ENCODE results near the gene TAGLN2.

The TAGLN2 gene

DNA sequence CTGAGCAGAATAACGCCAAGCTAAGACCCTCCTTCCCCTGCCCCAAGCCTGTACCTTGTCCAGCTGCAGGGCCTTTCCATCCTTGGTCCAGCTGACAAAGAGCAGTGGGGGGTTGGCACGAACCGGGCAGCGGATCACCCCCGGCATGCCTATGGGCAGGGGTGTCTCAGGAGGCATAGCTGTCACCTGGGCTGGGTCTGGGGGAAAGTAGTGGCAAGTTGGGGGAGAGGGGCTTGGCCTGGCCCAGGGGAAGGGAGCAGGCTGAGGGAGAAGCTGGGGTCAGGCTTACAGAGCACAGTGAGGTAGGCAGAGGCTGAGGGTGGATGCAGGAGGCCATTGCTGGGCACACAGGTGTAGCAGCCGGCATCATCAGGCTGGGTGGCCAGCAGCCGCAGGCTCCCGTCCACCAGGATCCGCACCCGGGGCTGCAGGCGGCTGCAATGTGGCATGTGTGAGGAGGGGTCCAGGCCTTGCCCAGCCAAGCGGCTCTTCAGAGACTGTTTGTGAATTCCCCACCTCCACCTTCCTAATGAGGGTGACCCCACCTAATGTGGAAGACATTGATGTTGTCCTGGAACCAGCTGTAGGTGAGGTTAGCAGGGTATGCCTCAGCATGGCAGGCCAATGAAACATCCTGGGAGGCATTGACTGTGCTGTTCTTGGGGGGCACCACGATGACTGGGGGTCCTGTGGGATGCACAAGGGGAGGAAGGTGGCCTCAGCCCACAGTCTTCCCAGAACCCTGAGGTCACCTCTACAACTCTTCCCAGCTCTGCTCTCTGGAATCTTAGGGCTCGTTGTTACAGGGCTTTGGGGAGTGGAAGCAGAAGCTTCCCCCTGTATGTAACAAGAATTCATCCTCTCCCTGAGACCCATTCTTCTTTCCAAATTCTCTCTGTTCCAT lies 9.1 kb upstream of the TAGLN2 start:
- Histone ChIP-seq H3K4me1 (ENCODE audit: control insufficient read depth, insufficient read depth, low read length) (peaks cover 8% of the 10 kb centered on the region), H3K27me3 (ENCODE audit: control insufficient read depth in 1 of 2, insufficient read depth in 2 of 2, low read length in 2 of 2) (peaks cover 3 to 10% of the 10 kb centered on the region in 2 donors), H3K4me3 (ENCODE audit: low read length in 2 of 2) (no peak overlapping the region), H3K9ac (ENCODE audit: low read length in 2 of 2) (no peak overlapping the region), H3K36me3 (ENCODE audit: control insufficient read depth in 2 of 2, insufficient read depth in 2 of 2, low read length in 2 of 2) (no peaks in the 10 kb centered on the region), H3K27ac (ENCODE audit: low read length) (no peak overlapping the region), H3K9me3 (ENCODE audit: control insufficient read depth in 2 of 2, low read length in 2 of 2) (no peaks in the 10 kb centered on the region)

DNA sequence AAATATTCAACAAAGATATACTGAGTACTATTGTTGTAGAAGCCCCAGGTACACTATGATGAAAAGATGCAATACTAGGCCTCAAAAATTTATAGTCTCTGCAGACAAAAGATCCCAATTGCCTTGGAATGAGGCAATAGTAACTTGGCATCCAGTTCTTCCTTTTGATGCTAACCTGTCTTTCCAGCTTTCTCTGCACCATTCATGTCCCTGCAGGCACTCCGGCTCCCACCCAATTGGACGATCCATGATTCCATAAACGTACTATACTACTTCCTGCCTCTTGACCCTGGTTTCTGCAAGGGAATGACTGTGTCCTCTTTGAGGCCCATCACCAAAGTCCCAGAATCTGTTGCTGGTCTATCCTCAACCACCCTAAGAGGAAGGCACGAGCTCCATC lies 8.0 kb upstream of the TAGLN2 start:
- H3K9ac ChIP-seq (ENCODE audit: low read length in 2 of 2), result no peak overlapping the region
- H3K9me3 ChIP-seq (ENCODE audit: control insufficient read depth in 2 of 2, low read length in 2 of 2), result no peaks in the 10 kb centered on the region
- H3K27me3 ChIP-seq (ENCODE audit: control insufficient read depth in 1 of 2, insufficient read depth in 2 of 2, low read length in 2 of 2), result peaks cover 3 to 6% of the 10 kb centered on the region in 2 donors
- H3K4me1 ChIP-seq (ENCODE audit: control insufficient read depth, insufficient read depth, low read length), result peaks cover 8% of the 10 kb centered on the region
- H3K36me3 ChIP-seq (ENCODE audit: control insufficient read depth in 2 of 2, insufficient read depth in 2 of 2, low read length in 2 of 2), result no peaks in the 10 kb centered on the region
- no peak overlapping the region for H3K4me3 ChIP-seq (ENCODE audit: low read length in 2 of 2)
- no peak overlapping the region for H3K27ac ChIP-seq (ENCODE audit: low read length)

DNA sequence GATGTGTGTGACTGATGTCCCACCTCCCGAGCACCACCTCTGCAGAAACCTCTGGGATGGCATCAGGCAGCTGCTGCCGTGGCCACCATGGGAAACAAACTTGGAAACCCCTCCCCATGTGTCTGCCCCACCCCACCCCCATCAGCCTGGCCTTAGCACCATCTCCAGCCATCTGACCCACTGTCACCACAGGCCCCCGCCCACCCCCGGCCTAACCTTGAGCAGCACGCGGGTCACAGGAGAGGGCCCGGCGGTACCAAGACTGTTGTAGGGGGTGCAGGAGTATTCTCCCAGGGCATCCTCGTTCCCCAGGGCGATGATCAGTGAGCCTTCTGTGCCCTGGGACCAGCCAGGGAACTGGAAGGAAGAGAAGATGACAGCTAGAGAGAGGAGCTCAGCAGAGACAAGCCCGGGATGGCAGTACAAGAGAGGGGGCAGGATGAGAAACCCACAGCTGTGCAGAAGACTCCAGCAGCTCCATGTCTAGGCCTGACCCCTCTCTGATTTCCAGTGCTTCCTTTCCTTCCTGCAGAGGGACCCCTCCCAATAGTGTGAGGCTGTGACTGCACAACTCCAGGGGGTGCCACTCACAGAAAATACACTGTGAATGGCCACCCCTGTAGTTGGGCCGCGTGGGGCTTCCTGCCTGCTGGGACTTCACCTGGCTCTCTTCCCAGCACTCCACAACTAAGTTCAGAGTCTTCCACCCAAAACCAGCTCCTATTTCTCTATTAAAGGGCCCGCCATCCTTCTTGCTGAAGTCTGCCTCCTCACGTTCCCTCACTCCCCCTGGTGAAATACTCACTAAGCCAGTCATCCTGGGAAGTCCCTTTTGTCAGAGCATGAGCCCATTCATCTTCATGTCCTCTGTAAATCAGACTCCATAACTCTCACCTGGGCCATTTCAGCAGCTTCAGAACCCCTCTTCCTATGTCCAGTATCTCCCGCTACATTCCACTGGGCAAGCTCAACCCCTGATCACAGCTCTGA lies 7.3 kb upstream of the TAGLN2 start:
- Histone ChIP-seq H3K9me3 (ENCODE audit: control insufficient read depth in 2 of 2, low read length in 2 of 2) (no peaks in the 10 kb centered on the region), H3K4me3 (ENCODE audit: low read length in 2 of 2) (no peak overlapping the region), H3K9ac (ENCODE audit: low read length in 2 of 2) (no peak overlapping the region), H3K4me1 (ENCODE audit: control insufficient read depth, insufficient read depth, low read length) (peaks cover 6% of the 10 kb centered on the region), H3K36me3 (ENCODE audit: control insufficient read depth in 2 of 2, insufficient read depth in 2 of 2, low read length in 2 of 2) (no peaks in the 10 kb centered on the region), H3K27ac (ENCODE audit: low read length) (no peak overlapping the region), H3K27me3 (ENCODE audit: control insufficient read depth in 1 of 2, insufficient read depth in 2 of 2, low read length in 2 of 2) (peaks cover 2 to 5% of the 10 kb centered on the region in 2 donors)

DNA sequence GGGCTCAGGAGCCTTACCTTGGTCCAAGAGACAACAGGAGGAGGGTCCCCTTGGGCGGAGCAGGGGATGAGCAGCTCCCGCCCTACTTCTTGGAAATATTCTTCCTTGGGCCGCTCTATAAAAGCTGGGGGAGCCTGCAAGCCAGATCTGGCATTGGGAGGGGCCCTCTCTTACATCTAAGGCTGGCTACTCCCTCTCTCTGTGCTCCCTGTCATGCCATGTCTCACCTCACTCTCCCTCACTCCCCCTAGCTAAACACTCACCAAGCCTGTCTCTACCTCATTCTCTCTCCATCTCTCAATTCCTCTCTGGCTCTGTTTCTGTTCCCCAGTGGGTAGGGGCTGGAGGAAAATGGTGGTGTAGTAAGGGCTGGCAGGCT lies 6.5 kb upstream of the TAGLN2 start:
- Histone ChIP-seq H3K4me1 (ENCODE audit: control insufficient read depth, insufficient read depth, low read length) (peaks cover 6% of the 10 kb centered on the region), H3K36me3 (ENCODE audit: control insufficient read depth in 2 of 2, insufficient read depth in 2 of 2, low read length in 2 of 2) (no peaks in the 10 kb centered on the region), H3K9ac (ENCODE audit: low read length in 2 of 2) (no peak overlapping the region), H3K27ac (ENCODE audit: low read length) (no peak overlapping the region), H3K9me3 (ENCODE audit: control insufficient read depth in 2 of 2, low read length in 2 of 2) (no peaks in the 10 kb centered on the region), H3K27me3 (ENCODE audit: control insufficient read depth in 1 of 2, insufficient read depth in 2 of 2, low read length in 2 of 2) (no peaks in the 10 kb centered on the region), H3K4me3 (ENCODE audit: low read length in 2 of 2) (no peak overlapping the region)

DNA sequence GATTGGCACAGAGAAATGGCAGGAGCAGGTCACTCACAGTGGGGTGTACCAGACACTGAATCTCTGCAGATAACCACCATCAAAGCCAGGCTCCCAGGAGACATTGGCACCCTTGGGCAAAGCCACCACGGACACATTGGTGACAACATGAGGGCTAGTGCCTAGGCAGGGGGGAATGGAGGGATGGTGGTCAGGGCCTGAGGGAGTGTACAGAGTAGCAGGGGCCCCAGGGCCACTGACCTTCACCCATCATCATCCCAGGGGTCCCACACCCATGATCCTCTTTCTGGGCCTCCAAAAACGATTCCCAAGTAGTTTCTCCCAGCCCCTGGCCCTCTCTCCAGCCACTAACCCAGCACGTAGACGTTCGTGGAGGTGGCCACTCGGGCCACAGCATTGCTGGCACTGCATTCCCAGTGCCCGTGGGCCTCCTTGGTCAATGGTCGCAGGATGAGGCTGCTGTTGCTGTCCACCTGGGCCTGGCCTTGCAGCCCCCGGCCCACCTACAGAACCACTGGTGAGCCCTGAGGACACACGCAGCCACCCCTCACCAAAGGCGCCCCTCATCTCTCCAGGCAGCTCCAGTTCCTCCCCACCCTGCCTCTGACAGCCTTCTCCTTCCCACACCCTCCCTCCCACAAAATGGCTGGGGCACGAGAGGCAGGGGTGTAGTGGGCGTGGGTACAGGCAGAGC lies 5.9 kb upstream of the TAGLN2 start:
- H3K9me3 ChIP-seq (ENCODE audit: control insufficient read depth in 2 of 2, low read length in 2 of 2), result no peaks in the 10 kb centered on the region
- no peaks in the 10 kb centered on the region for H3K36me3 ChIP-seq (ENCODE audit: control insufficient read depth in 2 of 2, insufficient read depth in 2 of 2, low read length in 2 of 2)
- H3K4me3 ChIP-seq (ENCODE audit: low read length in 2 of 2), result no peak overlapping the region
- H3K27me3 ChIP-seq (ENCODE audit: control insufficient read depth in 1 of 2, insufficient read depth in 2 of 2, low read length in 2 of 2), result no peaks in the 10 kb centered on the region
- H3K4me1 ChIP-seq (ENCODE audit: control insufficient read depth, insufficient read depth, low read length), result peaks cover 3% of the 10 kb centered on the region
- no peak overlapping the region for H3K27ac ChIP-seq (ENCODE audit: low read length)
- H3K9ac ChIP-seq (ENCODE audit: low read length in 2 of 2), result no peak overlapping the region

DNA sequence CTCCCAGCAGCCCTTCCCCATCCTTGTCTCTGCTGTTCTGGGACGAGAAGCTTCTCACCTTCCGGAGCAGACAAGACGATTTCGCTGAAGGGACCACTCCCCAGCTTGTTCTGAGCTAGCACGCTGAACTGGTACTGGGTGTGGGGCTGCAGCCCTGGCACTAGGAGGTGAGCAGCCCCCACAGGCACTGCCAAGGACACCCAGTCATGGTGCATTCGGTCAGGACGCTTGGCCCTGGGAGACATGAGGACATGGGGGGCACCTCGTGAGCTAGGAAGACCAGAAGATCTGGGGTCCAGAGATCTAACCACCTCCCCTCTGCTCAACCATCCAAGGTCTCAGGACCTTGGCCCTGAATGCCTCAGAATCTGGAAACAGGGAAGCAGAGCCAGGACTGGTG lies 5.3 kb upstream of the TAGLN2 start:
- Histone ChIP-seq H3K36me3 (ENCODE audit: control insufficient read depth in 2 of 2, insufficient read depth in 2 of 2, low read length in 2 of 2) (no peaks in the 10 kb centered on the region), H3K4me1 (ENCODE audit: control insufficient read depth, insufficient read depth, low read length) (peaks cover 8% of the 10 kb centered on the region), H3K4me3 (ENCODE audit: low read length in 2 of 2) (no peak overlapping the region), H3K9ac (ENCODE audit: low read length in 2 of 2) (no peak overlapping the region), H3K9me3 (ENCODE audit: control insufficient read depth in 2 of 2, low read length in 2 of 2) (no peaks in the 10 kb centered on the region), H3K27ac (ENCODE audit: low read length) (no peak overlapping the region), H3K27me3 (ENCODE audit: control insufficient read depth in 1 of 2, insufficient read depth in 2 of 2, low read length in 2 of 2) (no peaks in the 10 kb centered on the region)

DNA sequence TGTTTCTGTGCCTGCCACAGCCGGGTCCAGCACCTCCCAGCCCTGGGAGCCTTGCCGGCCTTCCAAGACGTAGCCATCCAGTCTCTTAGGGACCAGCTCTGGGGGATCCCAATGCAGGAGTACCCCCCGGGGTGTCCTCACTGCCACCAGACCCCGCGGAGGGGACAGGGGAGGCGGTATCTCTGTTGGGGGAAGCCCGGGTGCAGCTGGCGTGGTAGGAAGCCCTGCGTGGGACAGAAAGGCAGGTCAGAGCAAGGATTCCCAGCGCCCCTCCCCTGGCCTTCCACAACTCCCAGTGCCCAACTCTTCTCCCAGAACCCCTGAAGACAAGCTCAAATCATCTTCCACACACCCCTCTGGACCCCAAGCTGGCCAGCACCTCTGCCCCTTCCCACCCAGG lies 4.9 kb upstream of the TAGLN2 start:
- Histone ChIP-seq H3K27ac (ENCODE audit: low read length) (no peak overlapping the region), H3K36me3 (ENCODE audit: control insufficient read depth in 2 of 2, insufficient read depth in 2 of 2, low read length in 2 of 2) (no peaks in the 10 kb centered on the region), H3K27me3 (ENCODE audit: control insufficient read depth in 1 of 2, insufficient read depth in 2 of 2, low read length in 2 of 2) (no peaks in the 10 kb centered on the region), H3K9me3 (ENCODE audit: control insufficient read depth in 2 of 2, low read length in 2 of 2) (no peaks in the 10 kb centered on the region), H3K4me1 (ENCODE audit: control insufficient read depth, insufficient read depth, low read length) (peaks cover 10% of the 10 kb centered on the region), H3K4me3 (ENCODE audit: low read length in 2 of 2) (no peak overlapping the region), H3K9ac (ENCODE audit: low read length in 2 of 2) (no peak overlapping the region)

DNA sequence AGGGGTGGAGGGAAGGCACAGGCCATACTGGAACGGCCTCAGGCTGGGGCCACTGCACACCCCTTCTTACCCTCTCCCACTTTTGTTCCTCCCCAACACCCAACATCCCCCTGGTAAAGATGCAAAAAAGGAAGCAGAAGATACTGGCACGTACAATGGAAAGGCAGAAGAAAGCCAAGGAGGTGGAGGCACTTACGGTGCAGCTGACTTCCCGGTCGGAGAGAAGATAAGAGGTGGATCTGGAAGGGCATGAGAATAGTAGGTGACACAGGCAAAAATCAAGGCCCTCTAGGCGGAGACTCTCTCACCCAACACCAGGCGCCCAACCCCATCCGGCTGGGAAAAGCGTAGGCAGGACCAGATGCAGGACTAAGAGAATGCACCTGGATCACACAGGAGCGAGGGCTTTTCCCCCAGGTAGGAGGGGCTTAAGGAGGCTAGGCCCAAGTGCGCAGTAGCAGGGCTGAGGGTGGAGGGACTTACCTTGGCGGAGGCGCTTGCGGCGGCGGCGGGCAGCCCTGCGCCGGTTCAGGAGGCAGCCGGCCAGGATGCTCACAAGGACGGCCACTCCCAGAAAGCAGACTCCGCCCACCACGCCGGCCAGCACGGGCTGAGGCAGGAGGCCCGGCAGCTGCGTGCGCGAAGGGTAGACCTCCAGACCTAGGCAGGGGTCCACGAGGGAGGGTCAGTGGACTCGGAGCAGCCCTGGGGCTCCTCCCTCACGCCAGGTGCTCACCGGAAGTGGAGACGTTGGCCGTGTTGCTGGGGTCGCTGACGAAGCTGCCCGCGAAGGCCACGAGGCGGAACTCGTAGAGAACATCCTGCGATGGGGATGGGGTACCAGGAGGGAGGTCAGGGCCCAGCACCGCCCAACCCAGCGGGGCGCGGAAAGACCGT lies 4.1 kb upstream of the TAGLN2 start:
- Histone ChIP-seq H3K4me3 (ENCODE audit: low read length in 2 of 2) (no peak overlapping the region), H3K27me3 (ENCODE audit: control insufficient read depth in 1 of 2, insufficient read depth in 2 of 2, low read length in 2 of 2) (no peaks in the 10 kb centered on the region), H3K4me1 (ENCODE audit: control insufficient read depth, insufficient read depth, low read length) (peaks cover 17% of the 10 kb centered on the region), H3K9me3 (ENCODE audit: control insufficient read depth in 2 of 2, low read length in 2 of 2) (no peaks in the 10 kb centered on the region), H3K27ac (ENCODE audit: low read length) (no peak overlapping the region), H3K36me3 (ENCODE audit: control insufficient read depth in 2 of 2, insufficient read depth in 2 of 2, low read length in 2 of 2) (no peaks in the 10 kb centered on the region), H3K9ac (ENCODE audit: low read length in 2 of 2) (no peak overlapping the region)

DNA sequence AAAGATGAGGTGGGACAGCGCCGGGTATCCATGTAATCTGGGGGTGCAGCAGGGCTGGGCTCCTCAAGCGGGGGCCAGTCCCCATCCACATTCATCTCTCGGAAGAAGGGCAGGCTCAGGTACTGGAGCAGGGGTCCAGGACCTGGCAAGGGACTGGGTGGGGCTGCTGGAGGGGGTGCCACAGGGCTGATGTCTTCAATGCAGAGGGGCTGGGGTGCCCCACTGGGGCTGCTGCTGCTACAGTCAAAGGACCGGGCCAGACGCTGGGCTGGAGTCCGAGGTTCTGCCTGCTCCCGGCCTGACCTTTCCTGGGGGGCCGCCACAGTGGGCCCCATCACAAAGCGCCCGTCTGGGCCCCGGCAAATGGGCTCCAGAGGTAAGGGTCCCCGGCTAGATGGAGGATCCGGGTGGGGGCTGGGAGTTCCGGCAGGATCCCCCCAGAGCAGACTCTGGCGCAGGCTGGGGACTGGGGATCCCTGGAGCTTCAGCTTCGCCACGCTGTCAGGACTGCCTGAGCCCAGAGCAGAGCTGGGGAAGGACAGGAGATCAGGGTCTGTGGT lies 3.3 kb upstream of the TAGLN2 start:
- H3K27ac ChIP-seq (ENCODE audit: low read length), result no peak overlapping the region
- H3K27me3 ChIP-seq (ENCODE audit: control insufficient read depth in 1 of 2, insufficient read depth in 2 of 2, low read length in 2 of 2), result no peaks in the 10 kb centered on the region
- H3K9ac ChIP-seq (ENCODE audit: low read length in 2 of 2), result no peak overlapping the region
- no peaks in the 10 kb centered on the region for H3K9me3 ChIP-seq (ENCODE audit: control insufficient read depth in 2 of 2, low read length in 2 of 2)
- H3K36me3 ChIP-seq (ENCODE audit: control insufficient read depth in 2 of 2, insufficient read depth in 2 of 2, low read length in 2 of 2), result no peaks in the 10 kb centered on the region
- H3K4me1 ChIP-seq (ENCODE audit: control insufficient read depth, insufficient read depth, low read length), result peaks cover 25% of the 10 kb centered on the region
- no peak overlapping the region for H3K4me3 ChIP-seq (ENCODE audit: low read length in 2 of 2)
